ENCODE results near the gene ARL15.

DNA sequence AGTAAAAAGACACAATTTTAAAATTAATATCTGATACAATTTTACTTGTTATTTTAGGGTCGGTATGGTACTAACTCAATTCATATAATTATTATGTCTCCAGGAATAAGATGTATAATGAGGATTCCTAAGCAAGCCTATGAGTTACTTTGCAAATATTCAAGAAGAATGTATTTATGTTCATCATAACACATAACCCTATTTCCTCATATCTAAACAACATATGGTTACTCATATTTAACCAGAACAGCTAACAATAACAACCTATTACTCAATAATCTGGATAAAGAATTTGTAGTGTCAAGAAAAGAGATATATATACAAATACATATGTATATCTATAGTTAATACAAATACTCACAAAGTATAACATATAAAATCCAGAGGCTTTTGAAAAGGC is 285.9 kb downstream of the ARL15 start:
- TF ChIP-seq POLR2A (IDR thresholded peaks at IDR 0.05): no peak
- TF ChIP-seq, protein P1, sequence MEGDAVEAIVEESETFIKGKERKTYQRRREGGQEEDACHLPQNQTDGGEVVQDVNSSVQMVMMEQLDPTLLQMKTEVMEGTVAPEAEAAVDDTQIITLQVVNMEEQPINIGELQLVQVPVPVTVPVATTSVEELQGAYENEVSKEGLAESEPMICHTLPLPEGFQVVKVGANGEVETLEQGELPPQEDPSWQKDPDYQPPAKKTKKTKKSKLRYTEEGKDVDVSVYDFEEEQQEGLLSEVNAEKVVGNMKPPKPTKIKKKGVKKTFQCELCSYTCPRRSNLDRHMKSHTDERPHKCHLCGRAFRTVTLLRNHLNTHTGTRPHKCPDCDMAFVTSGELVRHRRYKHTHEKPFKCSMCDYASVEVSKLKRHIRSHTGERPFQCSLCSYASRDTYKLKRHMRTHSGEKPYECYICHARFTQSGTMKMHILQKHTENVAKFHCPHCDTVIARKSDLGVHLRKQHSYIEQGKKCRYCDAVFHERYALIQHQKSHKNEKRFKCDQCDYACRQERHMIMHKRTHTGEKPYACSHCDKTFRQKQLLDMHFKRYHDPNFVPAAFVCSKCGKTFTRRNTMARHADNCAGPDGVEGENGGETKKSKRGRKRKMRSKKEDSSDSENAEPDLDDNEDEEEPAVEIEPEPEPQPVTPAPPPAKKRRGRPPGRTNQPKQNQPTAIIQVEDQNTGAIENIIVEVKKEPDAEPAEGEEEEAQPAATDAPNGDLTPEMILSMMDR (IDR thresholded peaks at IDR 0.05): no peak
